IMR-90 (cell line): ENCODE results near the gene B3GAT1. TPM values are rescaled to one million over a fixed set of nuclear protein-coding genes. Genes with fewer than 3 reads are reported as not detected.

Experiments used
- ATAC-seq: fragments of 200-7000 bp; cut with Tn5 transposase; 2 replicates; pipeline ENCODE4 v1.9.1; 2020; ENCODE audit warnings: low read depth, mild to moderate bottlenecking, moderate library complexity
- BruUV-seq: library from RNA; stranded (reverse); fragments of 400-500 nt; replicated peaks from 2 replicates; lab custom pipeline; 2021; lab: Mats Ljungman, UMichigan
- CTCF ChIA-PET: fragments of 300-600 bp; formaldehyde crosslinking; extraction: SDS; loops from one replicate; lab custom pipeline; 2021; ENCODE audit warnings: antibody characterized with exemption; lab: Yijun Ruan, JAX
- POLR2A ChIA-PET: fragments of 300-600 bp; sonication (Branson Sonifier 250); formaldehyde crosslinking; loops from one replicate; lab custom pipeline; 2022; ENCODE audit warnings: antibody characterized with exemption; ENCODE audit not compliant: unreplicated experiment; lab: Charles Lee
- DNase-seq: peaks from one replicate; pipeline ENCODE4 v3.0.0; 2013
- H2AFZ ChIP-seq: replicated peaks from 2 replicates; pipeline ENCODE3; 2013; ENCODE audit warnings: low read length, mild to moderate bottlenecking; ENCODE audit not compliant: poor library complexity
- H2AK5ac ChIP-seq: 2 replicates; pipeline ENCODE4 v1.6.1; 2013; ENCODE audit warnings: low read depth, low read length, inconsistent platforms
- H2AK9ac ChIP-seq: replicated peaks from 2 replicates; pipeline ENCODE3; 2013; ENCODE audit warnings: mild to moderate bottlenecking, low read depth, low read length, moderate library complexity; ENCODE audit not compliant: poor library complexity
- H2BK120ac ChIP-seq: 2 replicates; pipeline ENCODE4 v1.6.1; 2013; ENCODE audit warnings: low read depth, low read length, inconsistent platforms
- H2BK15ac ChIP-seq: 3 replicates; pipeline ENCODE4 v1.6.1; 2013; ENCODE audit warnings: low read depth, low read length, inconsistent platforms
- H2BK20ac ChIP-seq: 2 replicates; pipeline ENCODE4 v1.6.1; 2013; ENCODE audit warnings: low read depth, mild to moderate bottlenecking, inconsistent platforms, low read length, moderate library complexity
- H2BK5ac ChIP-seq: 2 replicates; pipeline ENCODE4 v1.6.1; 2013; ENCODE audit warnings: mild to moderate bottlenecking, low read depth, low read length, inconsistent platforms; ENCODE audit not compliant: poor library complexity, severe bottlenecking
- H3K14ac ChIP-seq: replicated peaks from 2 replicates; pipeline ENCODE4 v1.6.1; 2013; ENCODE audit warnings: low read depth, low read length, inconsistent platforms
- H3K18ac ChIP-seq: 2 replicates; pipeline ENCODE4 v1.6.1; 2013; ENCODE audit warnings: low read depth, low read length, control low read depth
- H3K23ac ChIP-seq: 2 replicates; pipeline ENCODE4 v1.6.1; 2013; ENCODE audit warnings: low read depth, low read length, inconsistent platforms
- H3K27ac ChIP-seq: 2 replicates; pipeline ENCODE4 v1.5.1; 2013; ENCODE audit warnings: mild to moderate bottlenecking, control low read depth, low read length; ENCODE audit not compliant: insufficient read depth
- H3K27me3 ChIP-seq: 2 replicates; pipeline ENCODE4 v1.6.1; 2013; ENCODE audit warnings: low read length; ENCODE audit not compliant: control insufficient read depth, insufficient read depth
- H3K36me3 ChIP-seq: 2 replicates; pipeline ENCODE4 v1.6.1; 2013; ENCODE audit warnings: low read length, mixed read lengths; ENCODE audit not compliant: control insufficient read depth, insufficient read depth
- H3K4ac ChIP-seq: 2 replicates; pipeline ENCODE4 v1.6.1; 2013; ENCODE audit warnings: low read depth, low read length, inconsistent platforms
- H3K4me1 ChIP-seq: 2 replicates; pipeline ENCODE4 v1.6.1; 2013; ENCODE audit warnings: low read length, mixed read lengths; ENCODE audit not compliant: control insufficient read depth, insufficient read depth
- H3K4me2 ChIP-seq: 2 replicates; pipeline ENCODE4 v1.6.1; 2013; ENCODE audit warnings: low read depth, mild to moderate bottlenecking, control low read depth, low read length, moderate library complexity
- H3K4me3 ChIP-seq: 2 replicates; pipeline ENCODE4 v1.5.1; 2013; ENCODE audit warnings: low read depth, mild to moderate bottlenecking, control low read depth, low read length, moderate library complexity; ENCODE audit not compliant: insufficient read depth
- H3K56ac ChIP-seq: 2 replicates; pipeline ENCODE4 v1.6.1; 2013; ENCODE audit warnings: low read length, inconsistent platforms; ENCODE audit not compliant: insufficient read depth; ENCODE audit errors: extremely low read depth
- H3K79me1 ChIP-seq, 2 experiments: 2 replicates each; pipeline ENCODE4 v1.6.1; 2013; ENCODE audit warnings: low read length in 2 of 2, inconsistent platforms in 1 of 2, low read depth in 1 of 2
- H3K9ac ChIP-seq: 2 replicates; pipeline ENCODE4 v1.6.1; 2013; ENCODE audit warnings: low read depth, low read length, control low read depth
- H3K9me1 ChIP-seq: 2 replicates; pipeline ENCODE4 v1.6.1; 2013; ENCODE audit warnings: low read length, inconsistent platforms; ENCODE audit not compliant: insufficient read depth
- H3K9me3 ChIP-seq: 2 replicates; pipeline ENCODE4 v1.6.1; 2013; ENCODE audit warnings: low read length; ENCODE audit not compliant: control insufficient read depth, insufficient read depth
- H4K20me1 ChIP-seq: 2 replicates; pipeline ENCODE4 v1.6.1; 2013; ENCODE audit warnings: low read length, inconsistent platforms; ENCODE audit not compliant: insufficient read depth
- H4K5ac ChIP-seq: 2 replicates; pipeline ENCODE4 v1.6.1; 2013; ENCODE audit warnings: mild to moderate bottlenecking, low read depth, low read length, control low read depth
- H4K8ac ChIP-seq, 2 experiments: 2 replicates each; pipeline ENCODE4 v1.6.1; 2013; ENCODE audit warnings: low read depth in 2 of 2, low read length in 2 of 2, control low read depth in 1 of 2, inconsistent platforms in 1 of 2
- H4K91ac ChIP-seq: 2 replicates; pipeline ENCODE4 v1.6.1; 2013; ENCODE audit warnings: low read depth, low read length, inconsistent platforms; ENCODE audit not compliant: insufficient read depth
- FOS ChIP-seq: fragments of 150-350 bp; IDR thresholded peaks from 2 replicates; pipeline ENCODE4 v1.6.1; 2016; ENCODE audit warnings: low read depth, low read length
- WGBS, 2 experiments: methylation state at CpG; one replicate each; pipeline versions ENCODE4 v1.1.5 to v1.1.7; 2013; ENCODE audit warnings: missing lambda C conversion rate in 2 of 2; ENCODE audit not compliant: insufficient read length in 1 of 2; ENCODE audit errors: extremely low coverage in 2 of 2; 5-methylcytosine and 5-hydroxymethylcytosine counted together
- dilution Hi-C: fragments of 300-500 bp; cut with HindIII; formaldehyde crosslinking; loops from one replicate; pipeline ENCODE4 v1.14.3; 2018; ENCODE audit warnings: low sequenced_read_pairs; ENCODE audit not compliant: unreplicated experiment
- in situ Hi-C: fragments of 300-500 bp; cut with MboI; formaldehyde crosslinking; loops from 3 replicates; pipeline ENCODE4 v1.14.3; 2019; ENCODE audit warnings: low sequenced_read_pairs, inconsistent platforms, mixed read lengths
- intact Hi-C: fragments of 100-400 bp; cut with micrococcal nuclease; formaldehyde crosslinking; loops from 2 replicates; pipeline ENCODE4 v1.10.0; 2022
- polyA plus RNA-seq, 3 experiments: library from polyadenylated mRNA; depleted of rRNA; stranded (reverse); fragments of >200 nt; gene quantifications; 2 replicates each; pipeline ENCODE4 v1.2.3, GENCODE V29; 2012; ENCODE audit warnings: low replicate concordance in 1 of 3
- total RNA-seq: library from RNA; depleted of rRNA; stranded (reverse); fragments of >200 nt; gene quantifications from 2 replicates; pipeline ENCODE4 v1.2.3, GENCODE V29; 2012

The B3GAT1 gene
- total and polyA plus RNA-seq, 2 of the 4 experiments (the other 2 are of a cell fraction) = not detected

- ChIA-PET POLR2A (no interaction called here), CTCF (no interaction called here)
- Histone ChIP-seq H3K9ac (no peak overlapping the region), H3K4me2 (no peak overlapping the region), H3K4ac (no peak overlapping the region), H3K36me3 (no peaks in the 10 kb centered on the region), H3K9me3 (peaks cover 21% of the 10 kb centered on the region), H2BK20ac (no peak overlapping the region), H4K91ac (no peak overlapping the region), H4K20me1 (no peaks in the 10 kb centered on the region), H2AK5ac (no peak overlapping the region), H2AK9ac (no peak overlapping the region), H4K8ac (no peak overlapping the region), H3K14ac (no peak overlapping the region), H2BK5ac (no peak overlapping the region), H3K27ac (no peak overlapping the region), H3K27me3 (no peaks in the 10 kb centered on the region), H3K56ac (no peak overlapping the region), H2BK15ac (no peak overlapping the region), H3K4me1 (no peaks in the 10 kb centered on the region), H3K23ac (no peak overlapping the region), H3K9me1 (no peaks in the 10 kb centered on the region), H3K18ac (no peak overlapping the region), H3K79me1 (no peaks in the 10 kb centered on the region), H3K4me3 (no peak overlapping the region), H2AFZ (no peak overlapping the region), H2BK120ac (no peak overlapping the region), H4K5ac (no peak overlapping the region)
- intact Hi-C loops = no loop called here
- DNase-seq = no peak
- WGBS, 2 experiments = 20% methylated on average over 1 of the region's 12 CpGs; no CpG with 5 or more reads in 1 of the 2 experiments
- no TSS peak for BruUV-seq
- no peak for ATAC-seq
- TF ChIP-seq FOS = no peak
- dilution Hi-C loops = no loop called here
- in situ Hi-C loops = no loop called here
These were observed 9.1 kb downstream of the B3GAT1 start for GRCh38 chr11:134402910-134403309.
